Brain microvascular endothelial cell (primary cell): ENCODE measurements around the gene ZBTB21.

Source experiments
- DNase-seq: peaks from one replicate; pipeline ENCODE4 v3.0.0-alpha.2; 2020
- H3K27ac ChIP-seq: fragments of 250-450 bp; sonication (Bioruptor Pico); 2 replicates; pipeline ENCODE4 v1.5.1; 2020; ENCODE audit warnings: mild to moderate bottlenecking, moderate library complexity
- H3K27me3 ChIP-seq: fragments of 250-450 bp; sonication (Bioruptor Pico); replicated peaks from 2 replicates; pipeline ENCODE4 v1.5.1; 2020; ENCODE audit warnings: mild to moderate bottlenecking
- H3K36me3 ChIP-seq: fragments of 250-450 bp; sonication (Bioruptor Pico); replicated peaks from 2 replicates; pipeline ENCODE4 v1.5.1; 2020; ENCODE audit warnings: mild to moderate bottlenecking
- H3K4me3 ChIP-seq: 2 replicates; pipeline ENCODE4 v1.5.1; 2011; ENCODE audit warnings: low read depth, mild to moderate bottlenecking, control low read depth, low read length, moderate library complexity
- in situ Hi-C: cut with HindIII; loops from 2 replicates; pipeline ENCODE4 v1.10.0; 2017; ENCODE audit warnings: low sequenced_read_pairs, low pct_ligation_motif_present
- TF ChIP-seq, protein P1 (sequence below): IDR thresholded peaks from 2 replicates; pipeline ENCODE4 v1.5.1; 2011; ENCODE audit warnings: low read depth, mild to moderate bottlenecking, moderate library complexity, low read length, control low read depth, inconsistent platforms; ENCODE audit errors: missing control alignments

The ZBTB21 gene

DNA sequence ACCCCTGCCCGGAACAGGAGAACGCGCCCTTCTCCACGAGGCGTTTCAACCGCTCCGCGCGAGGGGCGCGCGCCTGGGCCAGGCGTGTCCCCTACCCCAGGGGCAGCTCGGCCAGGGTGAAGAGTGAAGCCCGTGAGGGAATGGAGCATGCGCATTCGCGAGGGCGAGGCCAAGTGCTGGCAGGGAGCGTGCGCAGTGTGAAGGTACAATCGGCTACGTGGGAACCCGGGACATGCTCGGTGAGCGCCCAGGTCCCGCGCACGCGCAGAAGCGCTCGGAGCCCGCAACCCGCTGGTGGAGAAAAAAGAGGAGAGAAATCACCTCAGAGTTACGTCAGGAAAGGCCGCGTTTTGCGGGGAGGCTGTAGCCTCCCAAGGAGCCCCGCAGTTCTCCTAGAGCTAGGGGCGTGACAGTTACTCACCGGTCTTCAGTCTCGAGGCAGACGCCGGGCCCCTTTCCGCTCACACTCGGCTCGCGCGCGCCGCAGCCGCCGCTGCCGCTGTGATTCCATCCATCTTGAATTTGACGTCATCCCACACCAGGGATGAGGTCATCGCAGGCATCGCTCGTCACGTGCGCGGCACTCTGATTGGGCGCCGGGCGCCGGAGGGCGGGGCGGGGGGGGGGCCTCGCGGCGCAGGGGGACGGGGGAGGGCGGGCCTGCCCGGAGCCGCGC lies at the start of gene ZBTB21:
TSS of gene ZBTB21 (minus strand) at position 530 of the 676 bp plus-strand sequence. CDS start 16,265 bp downstream, outside the sequence.
- in situ Hi-C loops = loop anchor here (10.0 kb wide), 1 partner anchor 95 kb away; no protein-coding TSS in a partner anchor
- Histone ChIP-seq H3K27ac (peak within 1 kb of the TSS; percentile 97), H3K4me3 (peak within 1 kb of the TSS; percentile 76), H3K36me3 (peaks cover 3% of the 10 kb centered on the region), H3K27me3 (no peaks in the 10 kb centered on the region)
- peak; percentile 96 for DNase-seq
- TF ChIP-seq, protein P1, sequence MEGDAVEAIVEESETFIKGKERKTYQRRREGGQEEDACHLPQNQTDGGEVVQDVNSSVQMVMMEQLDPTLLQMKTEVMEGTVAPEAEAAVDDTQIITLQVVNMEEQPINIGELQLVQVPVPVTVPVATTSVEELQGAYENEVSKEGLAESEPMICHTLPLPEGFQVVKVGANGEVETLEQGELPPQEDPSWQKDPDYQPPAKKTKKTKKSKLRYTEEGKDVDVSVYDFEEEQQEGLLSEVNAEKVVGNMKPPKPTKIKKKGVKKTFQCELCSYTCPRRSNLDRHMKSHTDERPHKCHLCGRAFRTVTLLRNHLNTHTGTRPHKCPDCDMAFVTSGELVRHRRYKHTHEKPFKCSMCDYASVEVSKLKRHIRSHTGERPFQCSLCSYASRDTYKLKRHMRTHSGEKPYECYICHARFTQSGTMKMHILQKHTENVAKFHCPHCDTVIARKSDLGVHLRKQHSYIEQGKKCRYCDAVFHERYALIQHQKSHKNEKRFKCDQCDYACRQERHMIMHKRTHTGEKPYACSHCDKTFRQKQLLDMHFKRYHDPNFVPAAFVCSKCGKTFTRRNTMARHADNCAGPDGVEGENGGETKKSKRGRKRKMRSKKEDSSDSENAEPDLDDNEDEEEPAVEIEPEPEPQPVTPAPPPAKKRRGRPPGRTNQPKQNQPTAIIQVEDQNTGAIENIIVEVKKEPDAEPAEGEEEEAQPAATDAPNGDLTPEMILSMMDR = no peak

DNA sequence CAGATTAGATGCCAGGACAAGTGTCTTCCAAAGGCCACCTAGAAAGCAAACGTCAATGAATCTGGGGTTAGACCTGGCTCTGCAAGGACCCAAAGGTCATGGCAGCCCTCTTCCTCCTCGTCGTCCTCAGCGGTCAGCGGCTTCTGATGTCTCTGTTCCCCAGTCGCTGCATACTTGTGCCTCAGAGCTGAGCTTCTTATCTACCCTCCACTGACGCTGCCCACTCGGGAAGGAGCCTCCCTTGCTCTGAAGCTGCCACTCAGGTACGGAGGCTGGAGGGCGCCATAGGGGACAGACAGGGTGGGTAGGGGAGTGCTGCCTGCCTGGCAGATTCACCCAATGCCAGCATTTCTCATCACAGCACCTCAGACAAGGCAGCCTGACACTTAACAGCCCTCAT lies 49.6 kb upstream of the ZBTB21 start:
- Histone ChIP-seq H3K4me3 (no peak overlapping the region), H3K36me3 (no peaks in the 10 kb centered on the region), H3K27ac (no peak overlapping the region), H3K27me3 (no peaks in the 10 kb centered on the region)
- TF ChIP-seq, protein P1 = no peak
- no peak for DNase-seq
- in situ Hi-C loops = no loop called here

DNA sequence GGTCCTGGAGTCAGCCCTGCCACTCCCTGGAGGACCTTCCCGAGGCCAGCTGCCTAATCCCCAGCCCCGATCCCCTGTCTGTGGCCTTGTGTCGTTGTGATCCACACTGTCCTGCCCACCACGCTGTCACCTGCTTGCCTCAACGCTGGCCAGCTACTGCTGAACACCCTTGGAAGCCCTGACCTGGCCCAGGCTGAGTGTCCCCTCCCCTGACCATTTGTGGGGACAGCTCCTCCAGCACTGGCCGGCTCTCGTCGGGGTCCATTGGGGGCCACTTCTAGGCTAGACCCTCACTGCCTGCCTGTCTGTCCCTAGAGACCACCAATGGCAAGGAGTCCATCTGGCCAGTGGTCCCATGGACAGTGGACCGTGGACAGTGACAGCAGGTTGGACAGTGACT lies 49.0 kb upstream of the ZBTB21 start:
- Histone ChIP-seq H3K36me3 (no peaks in the 10 kb centered on the region), H3K4me3 (no peak overlapping the region), H3K27me3 (no peaks in the 10 kb centered on the region), H3K27ac (no peak overlapping the region)
- in situ Hi-C loops = no loop called here
- DNase-seq = no peak
- TF ChIP-seq, protein P1 = no peak

DNA sequence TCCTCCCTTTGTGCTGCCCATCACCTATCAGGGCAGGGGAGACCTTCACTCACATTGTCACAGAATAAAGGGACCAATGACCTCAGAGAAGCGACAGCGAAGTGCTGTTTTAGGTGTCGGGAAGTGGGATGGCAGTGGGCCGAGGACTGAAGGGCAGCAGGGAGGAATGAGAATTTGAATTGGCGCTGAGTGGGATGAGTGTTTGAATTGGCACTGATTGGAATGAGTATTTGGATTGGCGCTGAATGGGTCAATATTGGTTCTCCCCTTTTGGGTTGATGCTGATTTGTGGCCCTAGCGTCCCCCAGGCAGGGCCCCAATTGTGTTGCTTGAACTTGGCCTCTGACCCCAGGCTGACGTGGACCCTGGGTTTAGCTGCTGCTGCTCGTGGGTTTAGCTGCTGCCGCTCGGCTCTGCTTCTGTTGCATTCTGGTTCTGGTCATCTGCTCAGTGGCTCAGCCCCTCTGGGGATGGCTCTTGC lies 48.5 kb upstream of the ZBTB21 start:
- H3K36me3 ChIP-seq = no peaks in the 10 kb centered on the region
- TF ChIP-seq, protein P1 = no peak
- no peak for DNase-seq
- no peak overlapping the region for H3K4me3 ChIP-seq
- in situ Hi-C loops = no loop called here
- no peaks in the 10 kb centered on the region for H3K27me3 ChIP-seq
- H3K27ac ChIP-seq = no peak overlapping the region

DNA sequence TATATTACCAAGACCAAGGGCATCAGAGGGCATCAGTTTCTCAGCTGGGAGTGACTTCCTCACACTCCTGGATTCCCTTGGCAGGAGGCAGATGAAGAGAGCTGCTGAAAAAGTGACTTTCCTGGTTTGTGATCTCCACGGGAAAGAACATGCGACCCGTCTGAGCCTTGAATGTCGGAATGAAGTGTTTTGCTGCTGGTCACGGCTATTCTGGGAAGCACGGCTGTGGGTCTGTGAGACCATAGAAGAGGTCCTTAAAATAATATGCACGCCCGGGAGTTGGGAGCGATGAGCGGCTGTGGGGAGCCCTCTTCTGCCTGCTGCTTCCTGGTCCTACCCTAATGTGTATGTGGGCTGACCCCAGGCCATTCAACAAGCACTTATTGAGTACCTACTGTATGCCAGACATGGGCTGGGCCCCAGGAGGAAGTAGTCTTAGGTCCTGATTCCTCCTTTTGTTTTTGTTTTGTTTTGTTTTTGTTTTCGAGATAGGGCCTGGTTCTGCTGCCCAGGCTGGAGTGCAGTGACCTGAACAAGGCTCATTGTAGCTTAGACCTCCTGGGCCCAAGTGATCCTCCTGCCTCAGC lies 47.8 kb upstream of the ZBTB21 start:
- Histone ChIP-seq H3K27ac (peak overlapping the region; percentile 37), H3K4me3 (no peak overlapping the region), H3K36me3 (no peaks in the 10 kb centered on the region), H3K27me3 (no peaks in the 10 kb centered on the region)
- in situ Hi-C loops = no loop called here
- TF ChIP-seq, protein P1 = no peak
- no peak for DNase-seq
